HepG2 (cell line): ENCODE measurements around the gene GRHL3. TPM values are rescaled to one million over a fixed set of nuclear protein-coding genes. Genes with fewer than 3 reads are reported as not detected.

ENCODE experiments used
- ATAC-seq: fragments of 200-7000 bp; cut with Tn5 transposase; 3 replicates; pipeline ENCODE4 v1.9.1; 2020; ENCODE audit warnings: mild to moderate bottlenecking, moderate library complexity
- BruUV-seq: library from RNA; stranded (reverse); fragments of 400-500 nt; replicated peaks from 2 replicates; lab custom pipeline; 2021; lab: Mats Ljungman, UMichigan
- CTCF ChIA-PET: fragments of 300-600 bp; formaldehyde crosslinking; extraction: SDS; loops from one replicate; lab custom pipeline; 2021; ENCODE audit warnings: low total read pairs, inconsistent platforms, low intra/inter-chr PET ratio; lab: Yijun Ruan, JAX
- POLR2A ChIA-PET: fragments of 350-600 bp; sonication (Branson Sonifier 250); formaldehyde crosslinking; loops from one replicate; lab custom pipeline; 2020; ENCODE audit warnings: antibody characterized with exemption, inconsistent platforms; lab: Yijun Ruan, JAX
- DNase-seq: peaks from one replicate; pipeline ENCODE4 v3.0.0-alpha.2; 2015; ENCODE audit warnings: low spot score
- FAIRE-seq: peaks from 3 replicates; lab custom pipeline; 2011; peaks lifted over from hg19 to GRCh38; lab: Jason Lieb, UNC
- H2AFZ ChIP-seq: one replicate; pipeline ENCODE4 v1.6.1; 2011; ENCODE audit warnings: low read length, inconsistent platforms
- H3K27ac ChIP-seq: fragments of 300-600 bp; 3 replicates; pipeline ENCODE4 v1.8.0; 2011; ENCODE audit warnings: mixed run types, mild to moderate bottlenecking, mixed read lengths, low read length, inconsistent platforms; ENCODE audit not compliant: insufficient read depth; ENCODE audit errors: extremely low read length
- H3K27me3 ChIP-seq, 2 experiments: fragments of 200-600 bp in 1 of 2; 2 replicates in 1 of 2; 3 replicates in 1 of 2; pipeline versions ENCODE4 v1.6.0 to v1.8.0; 2011; ENCODE audit warnings: low read length in 2 of 2, mild to moderate bottlenecking in 2 of 2, moderate library complexity in 2 of 2, inconsistent platforms in 1 of 2; ENCODE audit not compliant: insufficient read depth in 2 of 2, control insufficient read depth in 1 of 2
- H3K36me3 ChIP-seq, 2 experiments: fragments of 200-600 bp in 1 of 2; replicated peaks in 1 of 2; 2 replicates in 1 of 2; 3 replicates in 1 of 2; pipeline versions ENCODE4 v1.5.1 to v1.8.0; 2011; ENCODE audit warnings: low read length in 2 of 2, inconsistent platforms in 1 of 2; ENCODE audit not compliant: insufficient read depth in 2 of 2, control insufficient read depth in 1 of 2
- H3K4me1 ChIP-seq: 2 replicates; pipeline ENCODE4 v1.5.1; 2012; ENCODE audit warnings: low read length, inconsistent platforms; ENCODE audit not compliant: insufficient read depth
- H3K4me2 ChIP-seq: 2 replicates; pipeline ENCODE4 v1.6.0; 2011; ENCODE audit warnings: low read depth, low read length, inconsistent platforms
- H3K4me3 ChIP-seq, 3 experiments: fragments of 200-600 bp in 1 of 3; sonication (generic), shearing (Covaris generic) in 1 of 3; replicated peaks in 1 of 3; 2 replicates each; pipeline ENCODE4 v1.5.1; 2011 to 2016; ENCODE audit warnings: low read length in 3 of 3, inconsistent platforms in 2 of 3, low read depth in 2 of 3, mild to moderate bottlenecking in 2 of 3, control low read depth in 1 of 3, mixed read lengths in 1 of 3; ENCODE audit not compliant: insufficient read depth in 1 of 3
- H3K79me2 ChIP-seq: one replicate; pipeline ENCODE4 v1.6.1; 2011; ENCODE audit warnings: low read length, inconsistent platforms; ENCODE audit not compliant: insufficient read depth
- H3K9ac ChIP-seq: 2 replicates; pipeline ENCODE4 v1.6.0; 2011; ENCODE audit warnings: mild to moderate bottlenecking, low read depth, low read length, inconsistent platforms; ENCODE audit not compliant: insufficient read depth
- H3K9me3 ChIP-seq: 2 replicates; pipeline ENCODE4 v1.5.1; 2012; ENCODE audit warnings: mild to moderate bottlenecking, low read length
- H4K20me1 ChIP-seq: 2 replicates; pipeline ENCODE4 v1.6.0; 2011; ENCODE audit warnings: inconsistent platforms, mild to moderate bottlenecking, low read length, moderate library complexity; ENCODE audit not compliant: insufficient read depth
- ATAD3A ChIP-seq: sonication (generic); formaldehyde crosslinking; IDR thresholded peaks from 2 replicates; pipeline ENCODE4 v1.4.0; 2020; ENCODE audit warnings: missing genetic modification reagents
- CBX2 ChIP-seq, 2 experiments: fragments of 200-600 bp in 1 of 2; sonication (generic); formaldehyde crosslinking in 1 of 2; IDR thresholded peaks; 2 replicates each; pipeline versions ENCODE4 v1.7.0 to v1.8.1; 2018 to 2022; ENCODE audit warnings: low read depth in 2 of 2, low read length in 1 of 2, mild to moderate bottlenecking in 1 of 2, missing genetic modification reagents in 1 of 2
- GPN1 ChIP-seq: sonication (generic); formaldehyde crosslinking; IDR thresholded peaks from 2 replicates; pipeline ENCODE4 v1.5.1; 2020; ENCODE audit warnings: missing genetic modification reagents, borderline replicate concordance
- MAZ ChIP-seq, 2 experiments: sonication (generic) in 1 of 2; formaldehyde crosslinking in 1 of 2; IDR thresholded peaks; 2 replicates each; pipeline versions ENCODE4 v1.5.0 to v1.6.1; 2012 to 2020; ENCODE audit warnings: low read depth in 2 of 2, mild to moderate bottlenecking in 2 of 2, borderline replicate concordance in 1 of 2, improper control_type of control experiment in 1 of 2, low read length in 1 of 2, missing genetic modification reagents in 1 of 2, moderate library complexity in 1 of 2
- NONO ChIP-seq, 2 experiments: fragments of 450-650 bp in 1 of 2; sonication (generic) in 1 of 2; formaldehyde crosslinking in 1 of 2; IDR thresholded peaks in 1 of 2; conservative IDR thresholded peaks in 1 of 2; 2 replicates each; pipeline versions ENCODE4 v1.6.1 to v1.8.0; 2017 to 2022; ENCODE audit warnings: mild to moderate bottlenecking in 1 of 2, missing genetic modification reagents in 1 of 2, moderate library complexity in 1 of 2
- PCBP1 ChIP-seq: fragments of 200-400 bp; formaldehyde crosslinking; IDR thresholded peaks from 2 replicates; pipeline ENCODE4 v1.6.1; 2017; ENCODE audit warnings: mild to moderate bottlenecking, low read depth, low read length, borderline replicate concordance
- REL ChIP-seq: sonication (generic); formaldehyde crosslinking; conservative IDR thresholded peaks from 2 replicates; pipeline ENCODE4 v1.8.0; 2022; ENCODE audit warnings: mild to moderate bottlenecking, missing genetic modification reagents, moderate library complexity
- SMAD9 ChIP-seq: sonication (generic); formaldehyde crosslinking; IDR thresholded peaks from 2 replicates; pipeline ENCODE4 v1.5.1; 2020; ENCODE audit warnings: mild to moderate bottlenecking, missing genetic modification reagents
- SNAI1 ChIP-seq: sonication (generic); formaldehyde crosslinking; IDR thresholded peaks from 2 replicates; pipeline ENCODE4 v1.5.0; 2020; ENCODE audit warnings: mild to moderate bottlenecking, missing genetic modification reagents, borderline replicate concordance
- ZBTB38 ChIP-seq: sonication (generic); formaldehyde crosslinking; IDR thresholded peaks from 2 replicates; pipeline ENCODE4 v1.5.1; 2020; ENCODE audit warnings: mild to moderate bottlenecking, missing genetic modification reagents
- ZFY ChIP-seq: sonication (generic); formaldehyde crosslinking; IDR thresholded peaks from 2 replicates; pipeline ENCODE4 v1.4.0; 2020; ENCODE audit warnings: missing genetic modification reagents
- ZNF235 ChIP-seq: sonication (generic); formaldehyde crosslinking; IDR thresholded peaks from 2 replicates; pipeline ENCODE4 v1.8.1; 2023; ENCODE audit warnings: mild to moderate bottlenecking, missing genetic modification reagents, borderline replicate concordance
- ZNF3 ChIP-seq: IDR thresholded peaks from 2 replicates; pipeline ENCODE4 v1.7.0; 2017; ENCODE audit warnings: inconsistent platforms
- ZNF33A ChIP-seq: sonication (generic); formaldehyde crosslinking; IDR thresholded peaks from 2 replicates; pipeline ENCODE4 v1.5.1; 2020; ENCODE audit warnings: missing genetic modification reagents, mild to moderate bottlenecking, moderate library complexity, borderline replicate concordance
- ZNF567 ChIP-seq: sonication (generic); formaldehyde crosslinking; IDR thresholded peaks from 2 replicates; pipeline ENCODE4 v1.8.1; 2023; ENCODE audit warnings: mild to moderate bottlenecking, missing genetic modification reagents, borderline replicate concordance
- ZNF589 ChIP-seq: sonication (generic); formaldehyde crosslinking; conservative IDR thresholded peaks from 2 replicates; pipeline ENCODE4 v1.8.0; 2022; ENCODE audit warnings: mild to moderate bottlenecking, moderate library complexity, missing genetic modification reagents
- ZSCAN30 ChIP-seq: sonication (generic); formaldehyde crosslinking; IDR thresholded peaks from 2 replicates; pipeline ENCODE4 v1.5.0; 2020; ENCODE audit warnings: mild to moderate bottlenecking, missing genetic modification reagents
- WGBS: methylation state at CpG from one replicate; pipeline ENCODE4 v1.1.6; 2017; ENCODE audit warnings: low lambda C conversion rate; 5-methylcytosine and 5-hydroxymethylcytosine counted together
- in situ Hi-C: cut with HindIII; loops from 2 replicates; pipeline ENCODE4 v1.10.0; 2017; ENCODE audit warnings: low pct_unique_long_range_greater_than_20kb; ENCODE audit not compliant: extremely low pct_ligation_motif_present
- intact Hi-C: fragments of 100-400 bp; cut with micrococcal nuclease; formaldehyde crosslinking; loops from one replicate; pipeline ENCODE4 v1.10.0; 2022; ENCODE audit not compliant: unreplicated experiment
- polyA plus RNA-seq, 8 experiments: library from polyadenylated mRNA; depleted of rRNA in 3 of 8; stranded (reverse) in 7 of 8; unstranded in 1 of 8; fragments of >200 nt; fragmentation: Illumina TruSeq in 4 of 8; extraction: Trizol in 4 of 8; gene quantifications; 2 replicates each; pipeline versions ENCODE4 v1.2.1 to v1.2.3, GENCODE V29; 2011 to 2016; ENCODE audit warnings: low read depth in 4 of 8, missing spikeins in 1 of 8, mixed read lengths in 1 of 8; ENCODE audit not compliant: insufficient read depth in 1 of 8
- total RNA-seq, 5 experiments: library from RNA; depleted of rRNA; stranded (reverse); fragments of >200 nt; fragmentation: Illumina TruSeq; extraction: Trizol; gene quantifications; 2 replicates each; pipeline ENCODE4 v1.2.3, GENCODE V29; 2016; ENCODE audit warnings: low read depth in 1 of 5

Gene GRHL3
- total and polyA plus RNA-seq, 2 of the 13 experiments (the other 11 are each of a cell fraction or from before 2014, with no cell fraction given) = not detected

DNA sequence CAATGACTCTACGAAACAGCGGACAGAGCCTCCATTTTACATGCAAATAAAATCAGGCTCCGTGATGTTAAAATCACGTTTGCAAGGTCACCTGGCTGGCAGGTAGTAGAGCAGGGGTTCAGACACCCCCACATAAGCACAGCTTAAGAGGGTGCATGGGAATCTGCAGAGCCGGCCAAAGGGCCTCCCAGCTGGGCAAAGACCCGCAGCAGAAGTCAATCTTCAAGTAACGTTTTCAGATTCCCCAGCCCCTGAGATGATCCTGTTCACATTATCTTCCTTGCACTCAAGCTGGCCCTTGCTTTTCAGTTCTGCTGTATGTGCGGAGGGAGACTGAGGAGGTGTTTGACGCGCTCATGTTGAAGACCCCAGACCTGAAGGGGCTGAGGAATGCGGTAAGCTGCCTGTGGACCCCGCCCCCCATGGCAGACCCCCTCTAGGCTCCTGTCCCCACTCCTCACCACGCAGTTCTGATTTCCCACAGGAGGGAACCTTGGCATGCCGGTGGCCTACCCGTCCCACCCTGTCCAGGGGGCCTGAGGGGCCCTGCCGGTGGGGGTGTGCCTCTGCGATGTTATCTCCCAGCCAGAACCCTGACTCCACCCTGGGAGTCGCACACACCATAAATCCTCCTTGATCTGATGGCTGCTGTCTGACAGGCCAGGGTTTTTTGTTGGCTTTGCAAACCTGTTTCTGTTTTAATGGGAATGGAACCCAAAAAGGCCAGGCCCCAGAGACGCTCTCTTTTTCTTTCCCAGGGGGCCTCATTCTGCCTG, 28.2 kb downstream of the GRHL3 start:
- POLR2A ChIA-PET = no interaction called here
- DNase-seq (no peak), FAIRE-seq (no peak), ATAC-seq (no peak)
- in situ Hi-C loops = no loop called here
- WGBS = 75% methylated on average over 10 of the region's 19 CpGs
- TF ChIP-seq ZNF589 (no peak), PCBP1 (no peak)
- CTCF ChIA-PET = no interaction called here
- H3K4me1 ChIP-seq = no peaks in the 10 kb centered on the region
- H4K20me1 ChIP-seq = no peaks in the 10 kb centered on the region
- no peak overlapping the region for H2AFZ ChIP-seq
- H3K36me3 ChIP-seq = no peaks in the 10 kb centered on the region
- no peaks in the 10 kb centered on the region for H3K9me3 ChIP-seq
- H3K4me3 ChIP-seq = no peak overlapping the region
- H3K27me3 ChIP-seq = peaks cover 1 to 46% of the 10 kb centered on the region in 2 experiments; a peak in 4 of 5 replicates
- intact Hi-C loops = no loop called here
- H3K9ac ChIP-seq = no peak overlapping the region
- H3K79me2 ChIP-seq = no peaks in the 10 kb centered on the region
- H3K27ac ChIP-seq = no peak overlapping the region
- no peak overlapping the region for H3K4me2 ChIP-seq
- BruUV-seq = no TSS peak

DNA sequence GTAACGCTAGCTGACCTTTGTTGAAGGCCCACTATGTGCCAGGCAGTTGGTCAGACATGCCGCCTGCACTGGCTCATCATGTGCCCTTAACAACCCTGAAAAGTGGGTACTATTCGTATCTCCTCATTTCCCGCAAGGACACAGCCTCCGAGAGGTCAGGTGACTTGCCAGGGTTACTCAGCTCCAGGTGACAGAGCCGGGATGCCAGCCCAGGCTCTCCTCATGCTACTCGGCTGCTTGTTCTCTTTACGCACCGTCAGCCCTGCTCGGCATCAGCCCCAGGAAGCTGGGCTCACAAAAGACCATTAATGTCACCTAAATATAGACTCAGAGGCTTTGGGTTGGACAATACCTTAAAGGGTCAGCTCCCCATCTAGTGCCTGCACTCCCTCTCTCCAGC, 29.0 kb downstream of the GRHL3 start:
- CTCF ChIA-PET = no interaction called here
- Histone ChIP-seq H3K4me1 (no peaks in the 10 kb centered on the region), H3K9ac (no peak overlapping the region), H3K4me2 (no peak overlapping the region), H3K27me3 (peaks cover 0 to 42% of the 10 kb centered on the region in 2 experiments; a peak in 3 of 5 replicates), H3K4me3 (no peak overlapping the region), H3K9me3 (no peaks in the 10 kb centered on the region), H4K20me1 (no peaks in the 10 kb centered on the region), H3K27ac (no peak overlapping the region), H3K79me2 (no peaks in the 10 kb centered on the region), H3K36me3 (no peaks in the 10 kb centered on the region), H2AFZ (no peak overlapping the region)
- no peak for FAIRE-seq
- ATAC-seq = no peak
- no TSS peak for BruUV-seq
- intact Hi-C loops = no loop called here
- POLR2A ChIA-PET = no interaction called here
- in situ Hi-C loops = no loop called here
- 29% methylated on average over 4 of the region's 10 CpGs for WGBS
- DNase-seq = no peak
- TF ChIP-seq SMAD9 (CRISPR knock-in tag) (no peak), ZSCAN30 (CRISPR knock-in tag) (no peak), ZFY (CRISPR knock-in tag) (no peak), ZBTB38 (CRISPR knock-in tag) (no peak), REL (CRISPR knock-in tag) (no peak), ZNF3 (CRISPR knock-in tag) (no peak), ZNF567 (no peak), ZNF235 (CRISPR knock-in tag) (no peak), MAZ (IDR thresholded peaks at IDR 0.05; ENCODE audit: borderline replicate concordance, low read depth, low read length) (no peak), MAZ (CRISPR knock-in tag; IDR thresholded peaks at IDR 0.05; ENCODE audit: low read depth) (no peak), ATAD3A (CRISPR knock-in tag) (no peak), GPN1 (no peak), NONO (IDR thresholded peaks at IDR 0.05) (no peak), NONO (CRISPR knock-in tag; conservative IDR thresholded peaks at IDR 0.05) (no peak), ZNF33A (CRISPR knock-in tag) (no peak), CBX2 (IDR thresholded peaks at IDR 0.05; ENCODE audit: low read depth, low read length) (no peak), CBX2 (CRISPR knock-in tag; IDR thresholded peaks at IDR 0.05; ENCODE audit: low read depth) (no peak), SNAI1 (no peak)
